ENCODE results near the gene GET3. TPM values are rescaled to one million over a fixed set of nuclear protein-coding genes. Genes with fewer than 3 reads are reported as not detected.

GET3 gene
- total and polyA plus RNA-seq, 2 of the 4 experiments (the other 2 are of a cell fraction) = 129 to 152 TPM

DNA sequence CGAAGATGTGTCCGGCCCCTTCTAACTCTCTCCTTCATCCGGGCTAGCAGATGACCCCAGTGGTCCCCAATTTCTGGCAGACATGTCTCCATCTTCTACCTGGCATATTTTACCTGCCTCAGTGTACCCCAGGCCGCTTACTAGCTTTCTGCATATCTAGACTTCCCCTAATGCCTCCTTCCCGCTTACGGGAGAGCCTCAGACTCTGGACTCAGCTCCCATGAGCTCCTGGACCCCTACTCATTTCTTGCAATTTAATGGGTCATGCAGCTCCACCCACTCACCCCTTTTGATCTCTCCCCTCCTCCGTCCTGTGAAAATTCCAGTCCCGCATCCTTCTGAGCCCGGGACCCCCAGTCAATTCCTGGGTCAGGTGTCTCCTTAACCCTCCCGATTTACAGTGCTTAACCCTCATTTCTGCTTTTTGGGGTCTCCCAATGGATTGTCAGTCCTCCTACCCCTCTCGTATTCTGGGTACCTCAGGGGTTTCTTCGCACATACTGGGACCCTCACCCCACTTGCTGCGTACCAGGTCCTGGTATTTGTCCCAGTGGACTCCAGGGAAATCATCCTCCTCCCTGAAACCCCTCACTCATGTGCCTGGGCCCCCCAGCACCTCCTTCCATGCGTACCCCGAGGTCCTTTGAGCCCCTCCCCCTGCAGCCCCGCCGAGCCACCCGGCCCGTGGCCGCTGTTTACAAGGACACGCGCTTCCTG is 53.5 kb downstream of the GET3 start:
- Histone ChIP-seq H4K20me1 (ENCODE audit: insufficient read depth, low read length) (peaks cover 20% of the 10 kb centered on the region), H3K56ac (ENCODE audit: extremely low read depth, insufficient read depth, low read length) (peak overlapping the region; percentile 89; the same call in 1 of the 2 replicates), H2BK15ac (ENCODE audit: low read depth, low read length) (peak overlapping the region; percentile 87; the same call in 1 of the 3 replicates), H3K4me2 (ENCODE audit: low read depth, low read length) (peak overlapping the region; percentile 80), H4K91ac (ENCODE audit: insufficient read depth, low read depth, low read length) (peak overlapping the region; percentile 91), H3K79me1 (ENCODE audit: low read depth in 1 of 2, low read length in 2 of 2) (peaks cover 0 to 39% of the 10 kb centered on the region in 2 experiments; a peak in 2 of 4 replicates), H3K23ac (ENCODE audit: low read depth, low read length) (peak overlapping the region; percentile 98), H2BK5ac (ENCODE audit: low read depth, low read length, poor library complexity, severe bottlenecking) (peak overlapping the region; percentile 91), H3K4ac (ENCODE audit: low read depth, low read length) (peak overlapping the region; percentile 97), H2AK5ac (ENCODE audit: low read depth, low read length) (peak overlapping the region; percentile 85), H3K14ac (replicated peaks; ENCODE audit: low read depth, low read length) (peak overlapping the region; percentile 72), H2AK9ac (replicated peaks; ENCODE audit: low read depth, low read length, poor library complexity) (peak overlapping the region; percentile 95), H3K9ac (ENCODE audit: low read depth, low read length) (peak overlapping the region; percentile 63), H2BK20ac (ENCODE audit: low read depth, low read length) (peak overlapping the region; percentile 63), H3K9me1 (ENCODE audit: insufficient read depth, low read length) (no peaks in the 10 kb centered on the region; the same call in none of the 2 replicates), H4K8ac (ENCODE audit: low read depth in 2 of 2, low read length in 2 of 2) (peak overlapping the region; percentile 45 to 92), H3K4me1 (ENCODE audit: control insufficient read depth, insufficient read depth, low read length) (peaks cover 22% of the 10 kb centered on the region), H3K9me3 (ENCODE audit: control insufficient read depth, insufficient read depth, low read length) (no peaks in the 10 kb centered on the region), H3K4me3 (ENCODE audit: insufficient read depth, low read depth, low read length) (peak overlapping the region; percentile 97), H2AFZ (replicated peaks; ENCODE audit: low read length, poor library complexity) (peak overlapping the region; percentile 81), H3K36me3 (ENCODE audit: control insufficient read depth, insufficient read depth, low read length) (no peaks in the 10 kb centered on the region), H3K27me3 (ENCODE audit: control insufficient read depth, insufficient read depth, low read length) (no peaks in the 10 kb centered on the region), H3K27ac (ENCODE audit: insufficient read depth, low read length) (peak overlapping the region; percentile 89), H2BK120ac (ENCODE audit: low read depth, low read length) (peak overlapping the region; percentile 67), H4K5ac (ENCODE audit: low read depth, low read length) (peak overlapping the region; percentile 44), H3K18ac (ENCODE audit: low read depth, low read length) (peak overlapping the region; percentile 6)
- intact Hi-C loops (cut with micrococcal nuclease) (loop anchor here (1.0 kb wide), 1 partner anchor 13 kb away; no protein-coding TSS in a partner anchor), in situ Hi-C loops (cut with MboI; ENCODE audit: low sequenced_read_pairs) (loop anchor here (25.0 kb wide), 1 partner anchor 1047 kb away; no protein-coding TSS in a partner anchor), dilution Hi-C loops (cut with HindIII; ENCODE audit: low sequenced_read_pairs, unreplicated experiment) (no loop called here)
- CTCF ChIA-PET = interaction anchor here (2.8 to 3.0 kb wide), 2 partner anchors 13 to 25 kb away, joined by 11 to 14 read pairs; no protein-coding TSS in a partner anchor
- ATAC-seq (ENCODE audit: low read depth) (no peak), DNase-seq (no peak)
- WGBS, 2 experiments (ENCODE audit: extremely low coverage in 2 of 2, insufficient read length in 1 of 2) = 13% methylated on average over 10 of the region's 22 CpGs; no CpG with 5 or more reads in 1 of the 2 experiments
- TF ChIP-seq ELK1 (IDR thresholded peaks at IDR 0.05; ENCODE audit: borderline replicate concordance, low read depth, low read length) (no peak), BHLHE40 (IDR thresholded peaks at IDR 0.05; ENCODE audit: low read depth, low read length) (peak; percentile 75; the same call in 1 of the 2 replicates)
- POLR2A ChIA-PET (ENCODE audit: unreplicated experiment) = interaction anchor here (1.4 to 2.4 kb wide), 3 partner anchors 8 to 13 kb away, joined by 3 to 11 read pairs (median 11); no protein-coding TSS in a partner anchor
- BruUV-seq (replicated peaks) = no TSS peak
